Stimulated activated naive B cell treated with anti-CD40 and anti-IgM and Interleukin-4, amounts not matched to agents 10 μg/mL and 1 μg/mL and 100 μg/mL, for 72 hours (primary cell): ENCODE results near the gene BMP7.
A peak's percentile ranks its signal among the peaks of the same experiment; 100 is the strongest.

Experiments used
- ATAC-seq, 2 donors: fragments of 150-1000 bp; cut with Tn5 transposase; replicated peaks; 2 replicates each; pipeline ENCODE4 v1.10.0; 2021; ENCODE audit warnings: moderate library complexity in 1 of 2
- DNase-seq: peaks from one replicate; pipeline ENCODE4 v3.0.0; 2021
- H3K27ac Mint-ChIP-seq: one replicate; pipeline ENCODE4 v1.8.0; 2022; ENCODE audit warnings: mild to moderate bottlenecking, mixed read lengths
- H3K27me3 Mint-ChIP-seq, 2 donors: one replicate each; pipeline ENCODE4 v1.8.0; 2022; ENCODE audit warnings: mixed read lengths in 2 of 2
- H3K36me3 Mint-ChIP-seq, 2 donors: one replicate each; pipeline ENCODE4 v1.8.0; 2022; ENCODE audit warnings: mixed read lengths in 2 of 2, mild to moderate bottlenecking in 1 of 2
- H3K4me1 Mint-ChIP-seq, 2 donors: one replicate each; pipeline ENCODE4 v1.8.0; 2022; ENCODE audit warnings: mixed read lengths in 2 of 2, mild to moderate bottlenecking in 1 of 2
- H3K4me3 Mint-ChIP-seq, 2 donors: one replicate each; pipeline ENCODE4 v1.8.0; 2022; ENCODE audit warnings: mild to moderate bottlenecking in 2 of 2, mixed read lengths in 2 of 2, moderate library complexity in 1 of 2
- H3K9me3 Mint-ChIP-seq, 2 donors: one replicate each; pipeline ENCODE4 v1.8.0; 2022; ENCODE audit warnings: mixed read lengths in 2 of 2, mild to moderate bottlenecking in 1 of 2

Gene BMP7

GRCh38 chr20:57131601-57132391 lies 134.6 kb downstream of the BMP7 start:
- Mint-ChIP-seq H3K27me3 (peaks cover 18 to 21% of the 10 kb centered on the region in 2 donors), H3K36me3 (no peaks in the 10 kb centered on the region), H3K27ac (no peak overlapping the region), H3K4me1 (no peaks in the 10 kb centered on the region), H3K4me3 (no peak overlapping the region), H3K9me3 (peaks cover 1 to 4% of the 10 kb centered on the region in 2 donors)
- no peak for DNase-seq
- no peak for ATAC-seq

- peaks cover 0 to 2% of the 10 kb centered on the region in 2 donors for H3K4me1 Mint-ChIP-seq
- ATAC-seq (no peak), DNase-seq (no peak)
- no peak overlapping the region for H3K27ac Mint-ChIP-seq
- H3K9me3 Mint-ChIP-seq: peaks cover 1 to 4% of the 10 kb centered on the region in 2 donors
- no peaks in the 10 kb centered on the region for H3K36me3 Mint-ChIP-seq
- no peak overlapping the region for H3K4me3 Mint-ChIP-seq
- peaks cover 23 to 28% of the 10 kb centered on the region in 2 donors for H3K27me3 Mint-ChIP-seq
These were observed 135.4 kb downstream of the BMP7 start for GRCh38 chr20:57131077-57131476.

- peaks cover 0 to 4% of the 10 kb centered on the region in 2 donors for H3K4me1 Mint-ChIP-seq
- peaks cover 1 to 4% of the 10 kb centered on the region in 2 donors for H3K9me3 Mint-ChIP-seq
- no peaks in the 10 kb centered on the region for H3K36me3 Mint-ChIP-seq
- H3K27me3 Mint-ChIP-seq: peaks cover 24 to 34% of the 10 kb centered on the region in 2 donors
- DNase-seq (no peak), ATAC-seq (no peak)
- no peak overlapping the region for H3K27ac Mint-ChIP-seq
- no peak overlapping the region for H3K4me3 Mint-ChIP-seq
These were observed 136.2 kb downstream of the BMP7 start for GRCh38 chr20:57130160-57130772.

- Mint-ChIP-seq H3K27me3 (peaks cover 14 to 34% of the 10 kb centered on the region in 2 donors), H3K4me1 (peaks cover 0 to 5% of the 10 kb centered on the region in 2 donors), H3K4me3 (no peak overlapping the region), H3K27ac (no peak overlapping the region), H3K36me3 (no peaks in the 10 kb centered on the region), H3K9me3 (peaks cover 1 to 2% of the 10 kb centered on the region in 2 donors)
- DNase-seq: no peak
- no peak for ATAC-seq
These were observed 137.1 kb downstream of the BMP7 start for GRCh38 chr20:57129303-57129702.

GRCh38 chr20:57128044-57128757 lies 138.2 kb downstream of the BMP7 start:
- Mint-ChIP-seq H3K27me3 (peaks cover 13 to 27% of the 10 kb centered on the region in 2 donors), H3K4me3 (no peak overlapping the region), H3K4me1 (peaks cover 0 to 5% of the 10 kb centered on the region in 2 donors), H3K27ac (no peak overlapping the region), H3K9me3 (no peaks in the 10 kb centered on the region), H3K36me3 (no peaks in the 10 kb centered on the region)
- ATAC-seq (no peak), DNase-seq (no peak)

- peaks cover 18 to 19% of the 10 kb centered on the region in 2 donors for H3K27me3 Mint-ChIP-seq
- DNase-seq (no peak), ATAC-seq (no peak)
- H3K4me3 Mint-ChIP-seq: no peak overlapping the region
- H3K4me1 Mint-ChIP-seq: peaks cover 0 to 5% of the 10 kb centered on the region in 2 donors
- H3K27ac Mint-ChIP-seq: no peak overlapping the region
- H3K36me3 Mint-ChIP-seq: no peaks in the 10 kb centered on the region
- H3K9me3 Mint-ChIP-seq: no peaks in the 10 kb centered on the region
These were observed 139.9 kb downstream of the BMP7 start for GRCh38 chr20:57126481-57127092.

- H3K27me3 Mint-ChIP-seq: peaks cover 18 to 19% of the 10 kb centered on the region in 2 donors
- peaks cover 0 to 5% of the 10 kb centered on the region in 2 donors for H3K4me1 Mint-ChIP-seq
These were observed 141.5 kb downstream of the BMP7 start for GRCh38 chr20:57124800-57125517.

GRCh38 chr20:57124366-57124765 lies 142.1 kb downstream of the BMP7 start:
- ATAC-seq (no peak), DNase-seq (no peak)
- no peaks in the 10 kb centered on the region for H3K9me3 Mint-ChIP-seq
- no peaks in the 10 kb centered on the region for H3K36me3 Mint-ChIP-seq
- no peak overlapping the region for H3K27ac Mint-ChIP-seq
- H3K27me3 Mint-ChIP-seq: peaks cover 18 to 24% of the 10 kb centered on the region in 2 donors
- peaks cover 0 to 5% of the 10 kb centered on the region in 2 donors for H3K4me1 Mint-ChIP-seq
- H3K4me3 Mint-ChIP-seq: no peak overlapping the region

More at GRCh38 chr20:57124800-57125517, 141.5 kb downstream of the BMP7 start:
- Mint-ChIP-seq H3K36me3 (no peaks in the 10 kb centered on the region), H3K27ac (no peak overlapping the region), H3K4me3 (no peak overlapping the region), H3K9me3 (no peaks in the 10 kb centered on the region)
- peak; percentile 38 to 41 for ATAC-seq
- DNase-seq: no peak

GRCh38 chr20:57123504-57123903 lies 142.9 kb downstream of the BMP7 start:
- H3K36me3 Mint-ChIP-seq: no peaks in the 10 kb centered on the region
- peaks cover 0 to 5% of the 10 kb centered on the region in 2 donors for H3K4me1 Mint-ChIP-seq
- ATAC-seq (no peak), DNase-seq (no peak)
- H3K4me3 Mint-ChIP-seq: no peak overlapping the region
- H3K27ac Mint-ChIP-seq: no peak overlapping the region
- H3K9me3 Mint-ChIP-seq: no peaks in the 10 kb centered on the region
- H3K27me3 Mint-ChIP-seq: peaks cover 18 to 24% of the 10 kb centered on the region in 2 donors

GRCh38 chr20:57122536-57123489 lies 143.6 kb downstream of the BMP7 start:
- H3K36me3 Mint-ChIP-seq: no peaks in the 10 kb centered on the region
- H3K27me3 Mint-ChIP-seq: peaks cover 18 to 24% of the 10 kb centered on the region in 2 donors
- H3K4me3 Mint-ChIP-seq: no peak overlapping the region
- no peak for DNase-seq
- H3K9me3 Mint-ChIP-seq: no peaks in the 10 kb centered on the region
- ATAC-seq: no peak
- H3K27ac Mint-ChIP-seq: no peak overlapping the region
- H3K4me1 Mint-ChIP-seq: peaks cover 0 to 5% of the 10 kb centered on the region in 2 donors

GRCh38 chr20:57118964-57119363 lies 147.5 kb downstream of the BMP7 start:
- Mint-ChIP-seq H3K27me3 (peaks cover 5 to 11% of the 10 kb centered on the region in 2 donors), H3K4me3 (no peak overlapping the region), H3K27ac (no peak overlapping the region), H3K36me3 (no peaks in the 10 kb centered on the region), H3K4me1 (no peaks in the 10 kb centered on the region), H3K9me3 (peaks cover 0 to 4% of the 10 kb centered on the region in 2 donors)
- ATAC-seq: no peak
- DNase-seq: no peak
